Stimulated activated CD4-positive, alpha-beta T cell treated with anti-CD3 and anti-CD28 coated beads, Interleukin-1b, Interleukin-23, amount 100 ng/mL, for 1 hour (primary cell): ENCODE measurements around the gene SLC28A2.
"Not testable (repeated sequence)": the region's sequence is repeated elsewhere in the genome, so short reads cannot be mapped to it uniquely, and the experiment has no call there.

Experiments used
- DNase-seq, 2 donors: peaks; one replicate each; pipeline ENCODE4 v3.0.0-alpha.2; 2020; ENCODE audit warnings: low read depth in 2 of 2

Gene SLC28A2

GRCh38 chr15:45262906-45263461 is 10.9 kb downstream of the SLC28A2 start:
- no peak for DNase-seq

GRCh38 chr15:45263854-45264253 is 11.8 kb downstream of the SLC28A2 start:
- DNase-seq, result no peak

- DNase-seq, result no peak
Observed at GRCh38 chr15:45265506-45265905, 13.5 kb downstream of the SLC28A2 start.

GRCh38 chr15:45268135-45268534 is 16.1 kb downstream of the SLC28A2 start:
- no peak for DNase-seq

- no peak for DNase-seq
Observed at GRCh38 chr15:45274636-45275380, 22.8 kb downstream of the SLC28A2 start.

GRCh38 chr15:45276831-45277230 is 24.8 kb downstream of the SLC28A2 start:
- no peak for DNase-seq

- peak; percentile 94 to 96 for DNase-seq
Observed at GRCh38 chr15:45279024-45279698, 27.1 kb downstream of the SLC28A2 start.

- no peak for DNase-seq
Observed at GRCh38 chr15:45285413-45285812, 33.4 kb downstream of the SLC28A2 start.

- no peak for DNase-seq
Observed at GRCh38 chr15:45287390-45287956, 35.4 kb downstream of the SLC28A2 start.

- DNase-seq, result no peak
Observed at GRCh38 chr15:45288947-45289346, 36.9 kb downstream of the SLC28A2 start.

- no peak for DNase-seq
Observed at GRCh38 chr15:45291822-45292582, 40.0 kb downstream of the SLC28A2 start.

GRCh38 chr15:45293326-45293725 is 41.3 kb downstream of the SLC28A2 start:
- DNase-seq, result not testable (repeated sequence)

GRCh38 chr15:45298964-45299378 is 46.9 kb downstream of the SLC28A2 start:
- not testable (repeated sequence) for DNase-seq

GRCh38 chr15:45304711-45305110 is 52.7 kb downstream of the SLC28A2 start:
- no peak for DNase-seq

GRCh38 chr15:45306105-45306504 is 54.1 kb downstream of the SLC28A2 start:
- no peak for DNase-seq

GRCh38 chr15:45307230-45307924 is 55.3 kb downstream of the SLC28A2 start:
- no peak for DNase-seq

- DNase-seq, result not testable (repeated sequence)
Observed at GRCh38 chr15:45314117-45314516, 62.1 kb downstream of the SLC28A2 start.

GRCh38 chr15:45314960-45315359 is 62.9 kb downstream of the SLC28A2 start:
- no peak for DNase-seq

GRCh38 chr15:45319472-45320214 is 67.6 kb downstream of the SLC28A2 start:
- no peak for DNase-seq

- DNase-seq, result no peak
Observed at GRCh38 chr15:45320581-45321205, 68.7 kb downstream of the SLC28A2 start.
